Activated CD4-positive, alpha-beta T cell treated with anti-CD3 and anti-CD28 coated beads for 1 hour (primary cell): ENCODE data around the gene CLEC2B.

Source experiments
- DNase-seq: peaks from one replicate; pipeline ENCODE4 v3.0.0-alpha.2; 2020

The CLEC2B gene

GRCh38 chr12:9806714-9807113 lies 62.4 kb downstream of the CLEC2B start:
- DNase-seq: no peak

- DNase-seq: no peak
These were observed 63.3 kb downstream of the CLEC2B start for GRCh38 chr12:9805883-9806282.
